Measurements from ENCODE around the gene SPINDOC. TPM values are rescaled to one million over a fixed set of nuclear protein-coding genes. Genes with fewer than 3 reads are reported as not detected.

The SPINDOC gene
- total and polyA plus RNA-seq, 11 donors: 7.8 to 12.0 (median 10.9) TPM

- Histone ChIP-seq H3K4me1 (peaks cover 5 to 37% (median 34%) of the 10 kb centered on the region in 12 donors), H3K27ac (peak overlapping the region in 7 of 12 donors; percentile 70 to 95 (median 91)), H3K9me3 (no peaks in the 10 kb centered on the region), H3K27me3 (no peaks in the 10 kb centered on the region), H3K36me3 (peaks cover 0 to 5% (median 2%) of the 10 kb centered on the region in 9 donors), H3K4me3 (peak overlapping the region in 1 of 12 donors; percentile 88)
- intact Hi-C loops (cut with DNase I): loop anchor here (1.0 to 5.0 kb wide), 10 partner anchors 35 to 316 kb away; partner anchors contain the start of gene ZFTA (in 1 of the 10)
- WGBS, 4 donors: 12 to 16% (median 13%) methylated on average over 5 of the region's 5 CpGs
- peak in 3 of 4 donors; percentile 13 to 37 (median 36) for ATAC-seq
- no peak for TF ChIP-seq POLR2A (IDR thresholded peaks at IDR 0.05)
- peak; percentile 78 to 89 (median 83) for TF ChIP-seq CTCF (IDR thresholded peaks at IDR 0.05)
- DNase-seq: peak in 4 of 5 donors; percentile 67 to 78 (median 72)
Observed at GRCh38 chr11:63837027-63837688, 23.9 kb downstream of the SPINDOC start.

- intact Hi-C loops (cut with DNase I): loop anchor here (1.0 to 5.0 kb wide), 12 partner anchors 35 to 315 kb away; partner anchors contain the start of genes RCOR2 (in 2 of the 10) and ZFTA (in 2 of the 10)
- H3K27me3 ChIP-seq: no peaks in the 10 kb centered on the region
- WGBS, 4 donors: 37 to 47% (median 43%) methylated on average over 4 to 5 of the region's 5 CpGs
- H3K9me3 ChIP-seq: no peaks in the 10 kb centered on the region
- peaks cover 5 to 43% (median 40%) of the 10 kb centered on the region in 12 donors for H3K4me1 ChIP-seq
- H3K27ac ChIP-seq: peak overlapping the region in 11 of 12 donors; percentile 70 to 95 (median 91)
- TF ChIP-seq POLR2A (IDR thresholded peaks at IDR 0.05) (no peak), CTCF (IDR thresholded peaks at IDR 0.05) (no peak)
- ATAC-seq: no peak
- peak overlapping the region in 7 of 12 donors; percentile 77 to 97 (median 86) for H3K4me3 ChIP-seq
- peaks cover 0 to 10% (median 4%) of the 10 kb centered on the region in 9 donors for H3K36me3 ChIP-seq
- DNase-seq: peak in 1 of 5 donors; percentile 37
Observed at GRCh38 chr11:63837739-63838138, 24.5 kb downstream of the SPINDOC start.

- Histone ChIP-seq H3K27me3 (no peaks in the 10 kb centered on the region), H3K36me3 (peaks cover 0 to 13% (median 6%) of the 10 kb centered on the region in 9 donors), H3K27ac (peak overlapping the region in 11 of 12 donors; percentile 70 to 95 (median 91)), H3K9me3 (no peaks in the 10 kb centered on the region), H3K4me3 (peak overlapping the region in 11 of 12 donors; percentile 73 to 99 (median 88)), H3K4me1 (peaks cover 5 to 48% (median 43%) of the 10 kb centered on the region in 12 donors)
- ATAC-seq: no peak
- intact Hi-C loops (cut with DNase I): loop anchor here in 8 of 10 donors (1.0 to 5.0 kb wide), 8 partner anchors 34 to 315 kb away; partner anchors contain the start of genes RCOR2 (in 2 of the 8) and ZFTA (in 1 of the 8)
- 24 to 38% (median 29%) methylated on average over 18 of the region's 18 CpGs for WGBS, 4 donors
- peak in 2 of 5 donors; percentile 43 to 52 for DNase-seq
- TF ChIP-seq CTCF (IDR thresholded peaks at IDR 0.05): peak in 1 of 12 donors; percentile 3
- TF ChIP-seq POLR2A (IDR thresholded peaks at IDR 0.05): no peak
Observed at GRCh38 chr11:63838150-63838677, 25.0 kb downstream of the SPINDOC start.

Data from heart left ventricle (tissue), 16 donors.